HCT116 (cell line): ENCODE results near the gene NGFR. TPM values are rescaled to one million over a fixed set of nuclear protein-coding genes. Genes with fewer than 3 reads are reported as not detected.

Experiments used
- ATAC-seq: fragments of 200-7000 bp; cut with Tn5 transposase; 2 replicates; pipeline ENCODE4 v1.9.1; 2020; ENCODE audit warnings: mild to moderate bottlenecking, moderate library complexity
- BruUV-seq: library from RNA; stranded (reverse); fragments of 400-500 nt; replicated peaks from 2 replicates; lab custom pipeline; 2021; lab: Mats Ljungman, UMichigan
- CTCF ChIA-PET: fragments of 300-600 bp; sonication (Branson Sonifier 250); formaldehyde crosslinking; loops from one replicate; lab custom pipeline; 2021; ENCODE audit warnings: antibody characterized with exemption; lab: Charles Lee
- POLR2A ChIA-PET: fragments of 300-600, 350-600 bp; sonication (Branson Sonifier 250); formaldehyde crosslinking; loops from one replicate; lab custom pipeline; 2021; ENCODE audit warnings: antibody characterized with exemption; lab: Charles Lee
- RAD21 ChIA-PET, 2 experiments: fragments of 300-600 bp; sonication (Branson Sonifier 250); formaldehyde crosslinking; loops; one replicate each; lab custom pipeline; 2023; ENCODE audit warnings: low total read pairs in 2 of 2; ENCODE audit not compliant: uncharacterized antibody in 2 of 2, unreplicated experiment in 2 of 2, low non-redundant PET in 1 of 2; lab: Charles Lee
- DNase-seq: peaks from one replicate; pipeline ENCODE4 v3.0.0-alpha.2; 2010; ENCODE audit warnings: low read depth, low spot score
- H2AFZ ChIP-seq: fragments of 200-600 bp; shearing (Covaris generic), sonication (generic); 2 replicates; pipeline ENCODE4 v1.6.1; 2017; ENCODE audit warnings: low read depth, mixed run types, mixed read lengths, antibody characterized with exemption, low read length; ENCODE audit not compliant: poor library complexity, severe bottlenecking
- H3K27ac ChIP-seq: 2 replicates; pipeline ENCODE4 v1.5.1; 2012; ENCODE audit warnings: low read depth, low read length
- H3K27me3 ChIP-seq: fragments of 200-600 bp; sonication (generic); 2 replicates; pipeline ENCODE4 v1.6.1; 2016; ENCODE audit warnings: mixed run types, low read length, mixed read lengths; ENCODE audit not compliant: insufficient read depth
- H3K36me3 ChIP-seq, 2 experiments: fragments of 200-500 bp in 1 of 2; fragments of 200-600 bp in 1 of 2; sonication (Bioruptor generic) in 1 of 2; sonication (generic) in 1 of 2; 2 replicates each; pipeline versions ENCODE4 v1.5.1 to v1.6.1; 2014 to 2016; ENCODE audit warnings: low read length in 2 of 2, inconsistent platforms in 1 of 2, mixed read lengths in 1 of 2, mixed run types in 1 of 2; ENCODE audit not compliant: insufficient read depth in 2 of 2, control insufficient read depth in 1 of 2
- H3K4me1 ChIP-seq, 2 experiments: fragments of 200-600 bp in 1 of 2; sonication (generic) in 1 of 2; 2 replicates each; pipeline versions ENCODE4 v1.5.1 to v1.6.1; 2012 to 2017; ENCODE audit warnings: low read length in 2 of 2, inconsistent platforms in 1 of 2, mild to moderate bottlenecking in 1 of 2, mixed read lengths in 1 of 2, mixed run types in 1 of 2, moderate library complexity in 1 of 2; ENCODE audit not compliant: insufficient read depth in 2 of 2, control insufficient read depth in 1 of 2
- H3K4me2 ChIP-seq: fragments of 200-600 bp; sonication (generic); 2 replicates; pipeline ENCODE4 v1.6.1; 2017; ENCODE audit warnings: mixed run types, low read length, mixed read lengths
- H3K4me3 ChIP-seq, 2 experiments: fragments of 200-600 bp in 1 of 2; sonication (generic) in 1 of 2; replicated peaks in 1 of 2; 2 replicates each; pipeline ENCODE4 v1.5.1; 2011 to 2016; ENCODE audit warnings: low read length in 2 of 2, control low read depth in 1 of 2, low read depth in 1 of 2, mild to moderate bottlenecking in 1 of 2, mixed read lengths in 1 of 2, mixed run types in 1 of 2
- H3K79me2 ChIP-seq: fragments of 200-600 bp; sonication (generic); 2 replicates; pipeline ENCODE4 v1.6.1; 2017; ENCODE audit warnings: mild to moderate bottlenecking, mixed run types, low read length, moderate library complexity, mixed read lengths; ENCODE audit not compliant: insufficient read depth
- H3K9ac ChIP-seq: fragments of 200-600 bp; sonication (generic); 2 replicates; pipeline ENCODE4 v1.6.1; 2016; ENCODE audit warnings: low read length, mixed read lengths
- H3K9me2 ChIP-seq: fragments of 200-600 bp; sonication (generic), shearing (Covaris generic); 2 replicates; pipeline ENCODE4 v1.6.1; 2017; ENCODE audit warnings: mixed run types, mild to moderate bottlenecking, moderate library complexity; ENCODE audit not compliant: insufficient read depth
- H3K9me3 ChIP-seq, 2 experiments: fragments of 200-500 bp in 1 of 2; fragments of 200-600 bp in 1 of 2; sonication (Bioruptor generic) in 1 of 2; sonication (generic) in 1 of 2; 2 replicates each; pipeline ENCODE4 v1.6.1; 2014 to 2017; ENCODE audit warnings: low read length in 2 of 2, mixed read lengths in 2 of 2, inconsistent platforms in 1 of 2, low read depth in 1 of 2, mild to moderate bottlenecking in 1 of 2, mixed run types in 1 of 2, moderate library complexity in 1 of 2; ENCODE audit not compliant: control insufficient read depth in 1 of 2, insufficient read depth in 1 of 2
- H4K20me1 ChIP-seq: fragments of 200-600 bp; sonication (generic), shearing (Covaris generic); 2 replicates; pipeline ENCODE4 v1.6.1; 2017; ENCODE audit warnings: mixed run types, mild to moderate bottlenecking, moderate library complexity; ENCODE audit not compliant: insufficient read depth
- ATF3 ChIP-seq: IDR thresholded peaks from 2 replicates; pipeline ENCODE4 v1.6.1; 2012
- CEBPB ChIP-seq: IDR thresholded peaks from 2 replicates; pipeline ENCODE4 v1.6.1; 2012; ENCODE audit warnings: low read depth
- EZH2 ChIP-seq: fragments of 200-600 bp; sonication (generic); IDR thresholded peaks from 2 replicates; pipeline ENCODE4 v1.6.1; 2017; ENCODE audit warnings: antibody characterized with exemption, mixed run types
- FOSL1 ChIP-seq: IDR thresholded peaks from 2 replicates; pipeline ENCODE4 v1.6.1; 2012; ENCODE audit warnings: low read depth
- JUND ChIP-seq: IDR thresholded peaks from 2 replicates; pipeline ENCODE4 v1.6.1; 2012
- MAX ChIP-seq: IDR thresholded peaks from 2 replicates; pipeline ENCODE4 v1.6.1; 2012
- POLR2A ChIP-seq: IDR thresholded peaks from 2 replicates; pipeline ENCODE4 v1.7.0; 2011; ENCODE audit warnings: borderline replicate concordance; ENCODE audit not compliant: insufficient read depth, insufficient read length; ENCODE audit errors: extremely low read depth
- RAD21 ChIP-seq: IDR thresholded peaks from 2 replicates; pipeline ENCODE4 v1.6.1; 2012; ENCODE audit warnings: low read depth, mild to moderate bottlenecking
- REST ChIP-seq: IDR thresholded peaks from 2 replicates; pipeline ENCODE4 v1.6.1; 2012; ENCODE audit warnings: low read depth
- SIN3A ChIP-seq: IDR thresholded peaks from 2 replicates; pipeline ENCODE4 v1.6.1; 2012; ENCODE audit warnings: low read depth
- SP1 ChIP-seq: IDR thresholded peaks from 2 replicates; pipeline ENCODE4 v1.6.1; 2012; ENCODE audit warnings: low read depth
- SRF ChIP-seq: IDR thresholded peaks from 2 replicates; pipeline ENCODE4 v1.6.1; 2012; ENCODE audit warnings: low read depth
- TCF7L2 ChIP-seq: IDR thresholded peaks from 2 replicates; pipeline ENCODE4 v1.7.0; 2011; ENCODE audit warnings: borderline replicate concordance, inconsistent platforms; ENCODE audit not compliant: insufficient read depth, insufficient read length; ENCODE audit errors: extremely low read depth
- YY1 ChIP-seq: IDR thresholded peaks from 2 replicates; pipeline ENCODE4 v1.6.1; 2011; ENCODE audit warnings: low read length, low read depth, moderate library complexity, mild to moderate bottlenecking; ENCODE audit not compliant: insufficient replicate concordance; ENCODE audit errors: extremely low read depth
- ZBTB33 ChIP-seq: IDR thresholded peaks from 2 replicates; pipeline ENCODE4 v1.6.1; 2011; ENCODE audit warnings: mild to moderate bottlenecking, low read length, moderate library complexity; ENCODE audit not compliant: insufficient replicate concordance; ENCODE audit errors: extremely low read depth
- ZNF274 ChIP-seq: fragments of 200-500 bp; sonication (Bioruptor generic); IDR thresholded peaks from 2 replicates; pipeline ENCODE4 v1.6.1; 2014; ENCODE audit warnings: mild to moderate bottlenecking, low read depth, low read length, inconsistent platforms
- intact Hi-C: fragments of 100-400 bp; cut with micrococcal nuclease; formaldehyde crosslinking; loops from 2 replicates; pipeline ENCODE4 v1.10.0; 2022
- total RNA-seq: library from RNA; stranded (reverse); gene quantifications from one replicate; pipeline ENCODE4 v1.2.1, GENCODE V29; 2021; ENCODE audit not compliant: unreplicated experiment

Gene NGFR
- total RNA-seq, 1 experiment from 2014 or later = 6.1 TPM

- no peak overlapping the region for H3K9ac ChIP-seq
- H3K9me3 ChIP-seq = no peaks in the 10 kb centered on the region
- ChIA-PET RAD21 (no interaction called here), CTCF (interaction anchor here (1.7 kb wide), 1 partner anchor 25 kb away, joined by 5 read pairs; no protein-coding TSS in a partner anchor), POLR2A (interaction anchor here (1.4 kb wide), 1 partner anchor 9 kb away, joined by 3 read pairs; no protein-coding TSS in a partner anchor)
- intact Hi-C loops = no loop called here
- H3K27ac ChIP-seq = no peak overlapping the region
- no peaks in the 10 kb centered on the region for H3K27me3 ChIP-seq
- TF ChIP-seq FOSL1 = no peak
- no peak for TF ChIP-seq MAX
- TF ChIP-seq SIN3A = no peak
- TF ChIP-seq ZBTB33 = no peak
- no peak for TF ChIP-seq REST
- no peak for TF ChIP-seq SP1
- no peak for TF ChIP-seq YY1
- TF ChIP-seq JUND = no peak
- no peak for TF ChIP-seq EZH2
- no peak for TF ChIP-seq ZNF274
- TF ChIP-seq TCF7L2 = no peak
- no peak for TF ChIP-seq RAD21
- TF ChIP-seq CEBPB = no peak
- no peak for TF ChIP-seq SRF
- TF ChIP-seq POLR2A = no peak
- TF ChIP-seq ATF3 = no peak
- no peak overlapping the region for H3K4me2 ChIP-seq
- H2AFZ ChIP-seq = no peak overlapping the region
- no peaks in the 10 kb centered on the region for H4K20me1 ChIP-seq
- H3K4me1 ChIP-seq = peaks cover under 1 to 2% of the 10 kb centered on the region in 2 experiments; a peak in 3 of 4 replicates
- no peaks in the 10 kb centered on the region for H3K36me3 ChIP-seq
- no peaks in the 10 kb centered on the region for H3K9me2 ChIP-seq
- no peak overlapping the region for H3K4me3 ChIP-seq
- ATAC-seq (no peak), DNase-seq (no peak)
- BruUV-seq = no TSS peak
- H3K79me2 ChIP-seq = no peaks in the 10 kb centered on the region
These were observed 26.0 kb downstream of the NGFR start for GRCh38 chr17:49521088-49521450.
